HG02840 (cell line): ENCODE results near the gene MYBPC2.

Source experiments
- ATAC-seq: cut with Tn5 transposase; IDR thresholded peaks from one replicate; pipeline ENCODE4 v1.9.1; 2021; ENCODE audit warnings: mild to moderate bottlenecking, moderate library complexity, moderate number of reproducible peaks; ENCODE audit not compliant: unreplicated experiment, low FRiP score

The MYBPC2 gene

GRCh38 chr19:50512999-50513745 is 80.5 kb downstream of the MYBPC2 start:
- ATAC-seq, result no peak

GRCh38 chr19:50513746-50514345 is 81.2 kb downstream of the MYBPC2 start, which contains the start of gene ASPDH:
Gene ASPDH, minus strand, starts transcription at chr19:50513913. Its CDS starts 90 bp downstream, at chr19:50513823.
- no peak for ATAC-seq

GRCh38 chr19:50514346-50515167 is 81.9 kb downstream of the MYBPC2 start:
- ATAC-seq, result no peak

GRCh38 chr19:50515168-50515561 is 82.5 kb downstream of the MYBPC2 start:
- ATAC-seq, result no peak
